HEK293 (cell line): Measurements from ENCODE around the gene RAD9B.

Experiments used
- CTCF ChIA-PET: fragments of 350-600 bp; formaldehyde crosslinking; extraction: SDS; loops from one replicate; lab custom pipeline; 2021; ENCODE audit warnings: antibody characterized with exemption; lab: Yijun Ruan, JAX
- POLR2A ChIA-PET: fragments of 300-600 bp; formaldehyde crosslinking; extraction: SDS; loops from one replicate; lab custom pipeline; 2020; ENCODE audit warnings: antibody characterized with exemption, inconsistent platforms; lab: Yijun Ruan, JAX
- H3K27ac ChIP-seq: fragments of 200-500 bp; sonication (Bioruptor generic); 2 replicates; pipeline ENCODE4 v1.5.1; 2014; ENCODE audit warnings: low read depth, low read length, control low read depth, inconsistent platforms; ENCODE audit errors: extremely low read depth
- H3K36me3 ChIP-seq, 2 experiments: fragments of 200-500 bp in 1 of 2; sonication (Bioruptor generic) in 1 of 2; 1 replicate in 1 of 2; 2 replicates in 1 of 2; pipeline ENCODE4 v1.5.1; 2014 to 2017; ENCODE audit warnings: inconsistent platforms in 2 of 2, low read length in 2 of 2; ENCODE audit not compliant: control insufficient read depth in 2 of 2, insufficient read depth in 1 of 2
- H3K4me1 ChIP-seq: fragments of 200-500 bp; sonication (Bioruptor generic); 2 replicates; pipeline ENCODE4 v1.5.1; 2014; ENCODE audit warnings: mild to moderate bottlenecking, low read length, inconsistent platforms; ENCODE audit not compliant: control insufficient read depth, insufficient read depth
- H3K4me3 ChIP-seq: 2 replicates; pipeline ENCODE4 v1.5.1; 2011; ENCODE audit warnings: low read depth, mild to moderate bottlenecking, control low read depth, low read length, moderate library complexity
- H3K9me3 ChIP-seq: fragments of 200-500 bp; sonication (Bioruptor generic); 2 replicates; pipeline ENCODE4 v1.5.1; 2014; ENCODE audit warnings: low read depth, low read length, inconsistent platforms; ENCODE audit not compliant: control insufficient read depth, insufficient read depth
- BCL11A ChIP-seq: fragments of 450-650 bp; formaldehyde crosslinking; IDR thresholded peaks from 2 replicates; pipeline ENCODE4 v1.5.1; 2016; ENCODE audit warnings: low read depth, missing biosample characterization, missing genetic modification characterization
- PRDM1 ChIP-seq: fragments of 450-650 bp; formaldehyde crosslinking; IDR thresholded peaks from 2 replicates; pipeline ENCODE4; 2016; ENCODE audit warnings: missing biosample characterization, missing genetic modification characterization
- SP3 ChIP-seq: fragments of 450-650 bp; formaldehyde crosslinking; IDR thresholded peaks from 2 replicates; pipeline ENCODE4 v1.5.1; 2016; ENCODE audit warnings: missing biosample characterization, missing genetic modification characterization
- SP7 ChIP-seq: fragments of 450-650 bp; formaldehyde crosslinking; IDR thresholded peaks from 2 replicates; pipeline ENCODE4 v1.5.1; 2016; ENCODE audit warnings: missing biosample characterization, missing genetic modification characterization
- ZBTB20 ChIP-seq: fragments of 450-650 bp; formaldehyde crosslinking; IDR thresholded peaks from 2 replicates; pipeline ENCODE4 v1.5.1; 2016; ENCODE audit warnings: missing biosample characterization, missing genetic modification characterization
- ZFP37 ChIP-seq: fragments of 450-650 bp; formaldehyde crosslinking; IDR thresholded peaks from 2 replicates; pipeline ENCODE4 v1.5.1; 2016; ENCODE audit warnings: missing biosample characterization, missing genetic modification characterization
- ZNF174 ChIP-seq: fragments of 450-650 bp; formaldehyde crosslinking; IDR thresholded peaks from 2 replicates; pipeline ENCODE4 v1.5.0; 2017; ENCODE audit warnings: missing biosample characterization, mild to moderate bottlenecking, missing genetic modification characterization
- ZNF366 ChIP-seq: fragments of 450-650 bp; formaldehyde crosslinking; conservative IDR thresholded peaks from 2 replicates; pipeline ENCODE4 v1.5.1; 2016; ENCODE audit warnings: missing biosample characterization, missing genetic modification characterization
- ZNF433 ChIP-seq: fragments of 450-650 bp; formaldehyde crosslinking; IDR thresholded peaks from 2 replicates; pipeline ENCODE4 v1.5.1; 2016; ENCODE audit warnings: missing biosample characterization, missing genetic modification characterization, low read depth
- TF ChIP-seq, protein P1 (sequence below): fragments of 450-650 bp; formaldehyde crosslinking; IDR thresholded peaks from 2 replicates; pipeline ENCODE4 v1.5.1; 2016; ENCODE audit warnings: missing biosample characterization, missing genetic modification characterization, borderline replicate concordance
- TF ChIP-seq, protein P2 (sequence below): fragments of 450-650 bp; formaldehyde crosslinking; IDR thresholded peaks from 2 replicates; pipeline ENCODE4 v1.5.1; 2017; ENCODE audit warnings: missing biosample characterization, missing genetic modification characterization
- TF ChIP-seq, protein P3 (sequence below): fragments of 450-650 bp; formaldehyde crosslinking; IDR thresholded peaks from 2 replicates; pipeline ENCODE4 v1.5.1; 2016; ENCODE audit warnings: missing biosample characterization, missing genetic modification characterization
- TF ChIP-seq, protein P4 (sequence below): fragments of 450-650 bp; formaldehyde crosslinking; IDR thresholded peaks from 2 replicates; pipeline ENCODE4 v1.5.1; 2016; ENCODE audit warnings: missing biosample characterization, missing genetic modification characterization
- TF ChIP-seq, protein P5 (sequence below): fragments of 450-650 bp; IDR thresholded peaks from 2 replicates; pipeline ENCODE4 v1.5.1; 2018; ENCODE audit warnings: missing biosample characterization, missing genetic modification characterization

The RAD9B gene

DNA sequence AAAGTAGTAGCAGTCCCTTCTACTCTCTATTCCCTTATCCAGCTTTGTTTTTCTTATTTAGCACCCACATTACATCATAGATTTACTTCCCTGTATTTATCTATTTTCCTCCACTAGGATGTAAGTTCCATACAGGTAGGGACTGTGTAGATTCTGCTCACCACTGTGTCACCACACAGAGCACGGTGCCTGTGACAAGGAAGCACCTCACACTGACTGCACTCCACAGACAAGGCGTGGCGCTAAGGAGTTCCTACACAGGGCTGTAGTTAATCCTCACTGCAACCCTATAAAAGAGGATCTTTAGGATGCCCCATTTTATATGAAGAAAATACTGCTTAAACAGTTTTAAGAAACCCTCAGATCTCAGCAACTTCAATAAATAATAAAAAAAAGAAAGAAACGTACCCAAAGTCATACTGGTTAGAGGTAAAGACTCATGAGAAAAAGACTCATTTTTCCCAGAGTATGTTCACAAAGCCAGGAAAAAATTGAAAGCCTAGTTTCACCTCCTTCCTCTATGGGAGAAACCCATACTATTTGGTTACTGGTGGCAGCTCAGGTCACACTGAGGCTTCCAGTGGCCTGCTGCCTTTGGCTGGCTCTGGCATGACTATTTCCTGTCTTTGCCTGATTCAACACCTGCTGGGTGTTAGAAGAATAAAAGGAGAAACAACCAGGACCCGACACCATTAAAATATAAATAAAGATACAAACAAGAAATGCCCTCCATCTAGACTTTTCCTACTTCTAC is 36.9 kb downstream of the RAD9B start:
- H3K36me3 ChIP-seq: peaks cover 7 to 39% of the 10 kb centered on the region in 2 experiments
- CTCF ChIA-PET: interaction anchor here (1.0 to 1.1 kb wide), 5 partner anchors 10 to 63 kb away, joined by 3 to 4 read pairs (median 3); no protein-coding TSS in a partner anchor
- no peaks in the 10 kb centered on the region for H3K9me3 ChIP-seq
- POLR2A ChIA-PET: no interaction called here
- no peak overlapping the region for H3K27ac ChIP-seq
- H3K4me1 ChIP-seq: peaks cover 30% of the 10 kb centered on the region
- TF ChIP-seq, protein P1, sequence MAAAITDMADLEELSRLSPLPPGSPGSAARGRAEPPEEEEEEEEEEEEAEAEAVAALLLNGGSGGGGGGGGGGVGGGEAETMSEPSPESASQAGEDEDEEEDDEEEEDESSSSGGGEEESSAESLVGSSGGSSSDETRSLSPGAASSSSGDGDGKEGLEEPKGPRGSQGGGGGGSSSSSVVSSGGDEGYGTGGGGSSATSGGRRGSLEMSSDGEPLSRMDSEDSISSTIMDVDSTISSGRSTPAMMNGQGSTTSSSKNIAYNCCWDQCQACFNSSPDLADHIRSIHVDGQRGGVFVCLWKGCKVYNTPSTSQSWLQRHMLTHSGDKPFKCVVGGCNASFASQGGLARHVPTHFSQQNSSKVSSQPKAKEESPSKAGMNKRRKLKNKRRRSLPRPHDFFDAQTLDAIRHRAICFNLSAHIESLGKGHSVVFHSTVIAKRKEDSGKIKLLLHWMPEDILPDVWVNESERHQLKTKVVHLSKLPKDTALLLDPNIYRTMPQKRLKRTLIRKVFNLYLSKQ: no peak
- TF ChIP-seq, protein P2, sequence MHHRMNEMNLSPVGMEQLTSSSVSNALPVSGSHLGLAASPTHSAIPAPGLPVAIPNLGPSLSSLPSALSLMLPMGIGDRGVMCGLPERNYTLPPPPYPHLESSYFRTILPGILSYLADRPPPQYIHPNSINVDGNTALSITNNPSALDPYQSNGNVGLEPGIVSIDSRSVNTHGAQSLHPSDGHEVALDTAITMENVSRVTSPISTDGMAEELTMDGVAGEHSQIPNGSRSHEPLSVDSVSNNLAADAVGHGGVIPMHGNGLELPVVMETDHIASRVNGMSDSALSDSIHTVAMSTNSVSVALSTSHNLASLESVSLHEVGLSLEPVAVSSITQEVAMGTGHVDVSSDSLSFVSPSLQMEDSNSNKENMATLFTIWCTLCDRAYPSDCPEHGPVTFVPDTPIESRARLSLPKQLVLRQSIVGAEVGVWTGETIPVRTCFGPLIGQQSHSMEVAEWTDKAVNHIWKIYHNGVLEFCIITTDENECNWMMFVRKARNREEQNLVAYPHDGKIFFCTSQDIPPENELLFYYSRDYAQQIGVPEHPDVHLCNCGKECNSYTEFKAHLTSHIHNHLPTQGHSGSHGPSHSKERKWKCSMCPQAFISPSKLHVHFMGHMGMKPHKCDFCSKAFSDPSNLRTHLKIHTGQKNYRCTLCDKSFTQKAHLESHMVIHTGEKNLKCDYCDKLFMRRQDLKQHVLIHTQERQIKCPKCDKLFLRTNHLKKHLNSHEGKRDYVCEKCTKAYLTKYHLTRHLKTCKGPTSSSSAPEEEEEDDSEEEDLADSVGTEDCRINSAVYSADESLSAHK (tag by site-specific recombination): peak; percentile 74; the same call in 1 of the 2 replicates
- no peak for TF ChIP-seq SP3 (tag by site-specific recombination)
- TF ChIP-seq, protein P3, sequence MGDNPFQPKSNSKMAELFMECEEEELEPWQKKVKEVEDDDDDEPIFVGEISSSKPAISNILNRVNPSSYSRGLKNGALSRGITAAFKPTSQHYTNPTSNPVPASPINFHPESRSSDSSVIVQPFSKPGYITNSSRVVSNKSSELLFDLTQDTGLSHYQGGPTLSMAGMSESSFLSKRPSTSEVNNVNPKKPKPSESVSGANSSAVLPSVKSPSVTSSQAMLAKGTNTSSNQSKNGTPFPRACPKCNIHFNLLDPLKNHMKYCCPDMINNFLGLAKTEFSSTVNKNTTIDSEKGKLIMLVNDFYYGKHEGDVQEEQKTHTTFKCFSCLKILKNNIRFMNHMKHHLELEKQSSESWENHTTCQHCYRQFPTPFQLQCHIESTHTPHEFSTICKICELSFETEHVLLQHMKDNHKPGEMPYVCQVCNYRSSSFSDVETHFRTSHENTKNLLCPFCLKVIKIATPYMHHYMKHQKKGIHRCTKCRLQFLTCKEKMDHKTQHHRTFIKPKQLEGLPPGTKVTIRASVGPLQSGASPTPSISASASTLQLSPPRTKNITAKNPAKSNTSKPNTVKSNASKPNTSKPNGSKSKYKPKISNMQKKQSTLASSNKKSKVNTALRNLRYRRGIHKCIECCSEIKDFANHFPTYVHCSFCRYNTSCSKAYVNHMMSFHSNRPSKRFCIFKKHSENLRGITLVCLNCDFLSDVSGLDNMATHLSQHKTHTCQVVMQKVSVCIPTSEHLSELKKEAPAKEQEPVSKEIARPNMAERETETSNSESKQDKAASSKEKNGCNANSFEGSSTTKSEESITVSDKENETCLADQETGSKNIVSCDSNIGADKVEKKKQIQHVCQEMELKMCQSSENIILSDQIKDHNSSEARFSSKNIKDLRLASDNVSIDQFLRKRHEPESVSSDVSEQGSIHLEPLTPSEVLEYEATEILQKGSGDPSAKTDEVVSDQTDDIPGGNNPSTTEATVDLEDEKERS (tag by site-specific recombination): no peak
- TF ChIP-seq ZNF174: no peak
- no peak for TF ChIP-seq BCL11A (tag by site-specific recombination)
- no peak for TF ChIP-seq ZBTB20 (tag by site-specific recombination)
- TF ChIP-seq ZNF433 (tag by site-specific recombination): no peak
- TF ChIP-seq ZNF366 (tag by site-specific recombination): no peak
- TF ChIP-seq, protein P4, sequence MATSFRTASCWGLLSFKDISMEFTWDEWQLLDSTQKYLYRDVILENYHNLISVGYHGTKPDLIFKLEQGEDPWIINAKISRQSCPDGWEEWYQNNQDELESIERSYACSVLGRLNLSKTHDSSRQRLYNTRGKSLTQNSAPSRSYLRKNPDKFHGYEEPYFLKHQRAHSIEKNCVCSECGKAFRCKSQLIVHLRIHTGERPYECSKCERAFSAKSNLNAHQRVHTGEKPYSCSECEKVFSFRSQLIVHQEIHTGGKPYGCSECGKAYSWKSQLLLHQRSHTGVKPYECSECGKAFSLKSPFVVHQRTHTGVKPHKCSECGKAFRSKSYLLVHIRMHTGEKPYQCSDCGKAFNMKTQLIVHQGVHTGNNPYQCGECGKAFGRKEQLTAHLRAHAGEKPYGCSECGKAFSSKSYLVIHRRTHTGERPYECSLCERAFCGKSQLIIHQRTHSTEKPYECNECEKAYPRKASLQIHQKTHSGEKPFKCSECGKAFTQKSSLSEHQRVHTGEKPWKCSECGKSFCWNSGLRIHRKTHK (tag by site-specific recombination): no peak
- peak; percentile 44; the same call in 1 of the 2 replicates for TF ChIP-seq SP7 (tag by site-specific recombination)
- TF ChIP-seq PRDM1 (tag by site-specific recombination): peak; percentile 52; the same call in 1 of the 2 replicates
- TF ChIP-seq, protein P5, sequence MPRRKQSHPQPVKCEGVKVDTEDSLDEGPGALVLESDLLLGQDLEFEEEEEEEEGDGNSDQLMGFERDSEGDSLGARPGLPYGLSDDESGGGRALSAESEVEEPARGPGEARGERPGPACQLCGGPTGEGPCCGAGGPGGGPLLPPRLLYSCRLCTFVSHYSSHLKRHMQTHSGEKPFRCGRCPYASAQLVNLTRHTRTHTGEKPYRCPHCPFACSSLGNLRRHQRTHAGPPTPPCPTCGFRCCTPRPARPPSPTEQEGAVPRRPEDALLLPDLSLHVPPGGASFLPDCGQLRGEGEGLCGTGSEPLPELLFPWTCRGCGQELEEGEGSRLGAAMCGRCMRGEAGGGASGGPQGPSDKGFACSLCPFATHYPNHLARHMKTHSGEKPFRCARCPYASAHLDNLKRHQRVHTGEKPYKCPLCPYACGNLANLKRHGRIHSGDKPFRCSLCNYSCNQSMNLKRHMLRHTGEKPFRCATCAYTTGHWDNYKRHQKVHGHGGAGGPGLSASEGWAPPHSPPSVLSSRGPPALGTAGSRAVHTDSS (tag by site-specific recombination): no peak
- no peak for TF ChIP-seq ZFP37
- H3K4me3 ChIP-seq: no peak overlapping the region
